Smooth muscle cell (in vitro differentiated cells): Measurements from ENCODE around the gene UBE2E2. TPM values are rescaled to one million over a fixed set of nuclear protein-coding genes. Genes with fewer than 3 reads are reported as not detected.

Experiments used
- DNase-seq: peaks from one replicate; lab custom pipeline; 2025; ENCODE audit not compliant: unreplicated experiment; lab: John Stamatoyannopoulos, UW
- H2AFZ ChIP-seq: fragments of 200-600 bp; sonication (generic); 2 replicates; pipeline ENCODE4 v1.6.0; 2016; ENCODE audit warnings: antibody characterized with exemption, low read depth, mild to moderate bottlenecking
- H3F3A ChIP-seq: fragments of 200-600 bp; sonication (generic); 2 replicates; pipeline ENCODE4 v1.6.0; 2017; ENCODE audit warnings: antibody characterized with exemption, low read depth
- H3K27ac ChIP-seq: fragments of 200-600 bp; sonication (generic); 2 replicates; pipeline ENCODE4 v1.5.1; 2016; ENCODE audit warnings: low read depth, mild to moderate bottlenecking
- H3K27me3 ChIP-seq: fragments of 200-600 bp; sonication (generic); 2 replicates; pipeline ENCODE4 v1.6.1; 2016; ENCODE audit warnings: low read depth, mild to moderate bottlenecking
- H3K36me3 ChIP-seq: fragments of 200-600 bp; sonication (generic); 2 replicates; pipeline ENCODE4 v1.5.1; 2016; ENCODE audit warnings: low read depth
- H3K4me1 ChIP-seq: fragments of 200-600 bp; sonication (generic); 2 replicates; pipeline ENCODE4 v1.5.1; 2016; ENCODE audit warnings: low read depth
- H3K4me2 ChIP-seq: fragments of 200-600 bp; sonication (generic); 2 replicates; pipeline ENCODE4 v1.6.0; 2016; ENCODE audit warnings: mild to moderate bottlenecking
- H3K4me3 ChIP-seq: fragments of 200-600 bp; sonication (generic); 2 replicates; pipeline ENCODE4 v1.5.1; 2016; ENCODE audit warnings: mild to moderate bottlenecking
- H3K79me2 ChIP-seq: fragments of 200-600 bp; sonication (generic); 2 replicates; pipeline ENCODE4 v1.6.0; 2016; ENCODE audit warnings: low read depth, mild to moderate bottlenecking
- H3K9ac ChIP-seq: fragments of 200-600 bp; sonication (generic); 2 replicates; pipeline ENCODE4 v1.6.0; 2016; ENCODE audit warnings: low read depth
- H3K9me3 ChIP-seq: fragments of 200-600 bp; sonication (generic); replicated peaks from 2 replicates; pipeline ENCODE4 v1.5.1; 2016; ENCODE audit warnings: low read depth
- H4K20me1 ChIP-seq: fragments of 200-600 bp; sonication (generic); 2 replicates; pipeline ENCODE4 v1.6.0; 2016; ENCODE audit warnings: low read depth
- CTCF ChIP-seq: fragments of 200-600 bp; sonication (generic); IDR thresholded peaks from 2 replicates; pipeline ENCODE4 v1.5.1; 2017; ENCODE audit warnings: borderline replicate concordance, mild to moderate bottlenecking, antibody characterized with exemption; ENCODE audit not compliant: insufficient read depth, poor library complexity, severe bottlenecking
- WGBS: methylation state at CpG from one replicate; pipeline ENCODE4 v1.1.7; 2016; ENCODE audit warnings: low lambda C conversion rate; 5-methylcytosine and 5-hydroxymethylcytosine counted together
- polyA plus RNA-seq: library from polyadenylated mRNA; unstranded; fragments of >200 nt; fragmentation: Nextera tagmentation; extraction: Ambion mirVana; gene quantifications from 2 replicates; pipeline ENCODE4 v1.2.1, GENCODE V29; 2016
- total RNA-seq: library from RNA; depleted of rRNA; stranded (reverse); fragments of >200 nt; gene quantifications from 2 replicates; pipeline ENCODE4 v1.2.3, GENCODE V29; 2014

Gene UBE2E2
- total and polyA plus RNA-seq, 2 experiments from 2014 or later, result 65.9 to 121 TPM

GRCh38 chr3:23232016-23232415 lies 28.9 kb downstream of the UBE2E2 start:
- Histone ChIP-seq H3K9ac (no peak overlapping the region), H3K4me3 (no peak overlapping the region), H3K36me3 (no peaks in the 10 kb centered on the region), H3K4me2 (no peak overlapping the region), H3K27ac (no peak overlapping the region), H3F3A (no peaks in the 10 kb centered on the region), H3K27me3 (no peaks in the 10 kb centered on the region), H2AFZ (no peak overlapping the region), H3K9me3 (no peaks in the 10 kb centered on the region), H3K4me1 (no peaks in the 10 kb centered on the region), H4K20me1 (peaks cover 99% of the 10 kb centered on the region), H3K79me2 (peaks cover 74% of the 10 kb centered on the region)
- no peak for DNase-seq
- no peak for TF ChIP-seq CTCF
- 95% methylated on average over 3 of the region's 3 CpGs for WGBS

GRCh38 chr3:23232854-23233253 lies 29.7 kb downstream of the UBE2E2 start:
- no peak overlapping the region for H3K4me2 ChIP-seq
- no peaks in the 10 kb centered on the region for H3K36me3 ChIP-seq
- peaks cover 71% of the 10 kb centered on the region for H3K79me2 ChIP-seq
- H3K4me1 ChIP-seq, result no peaks in the 10 kb centered on the region
- H3K4me3 ChIP-seq, result no peak overlapping the region
- no peak overlapping the region for H2AFZ ChIP-seq
- peaks cover 98% of the 10 kb centered on the region for H4K20me1 ChIP-seq
- TF ChIP-seq CTCF, result no peak
- no peaks in the 10 kb centered on the region for H3K27me3 ChIP-seq
- no peak overlapping the region for H3K27ac ChIP-seq
- H3K9ac ChIP-seq, result no peak overlapping the region
- no peaks in the 10 kb centered on the region for H3F3A ChIP-seq
- WGBS, result 86% methylated on average over 1 of the region's 1 CpG
- DNase-seq, result no peak
- H3K9me3 ChIP-seq, result no peaks in the 10 kb centered on the region

GRCh38 chr3:23235264-23235663 lies 32.1 kb downstream of the UBE2E2 start:
- Histone ChIP-seq H3K4me3 (no peak overlapping the region), H3K27ac (no peak overlapping the region), H3K9me3 (no peaks in the 10 kb centered on the region), H3F3A (no peaks in the 10 kb centered on the region), H4K20me1 (peaks cover 98% of the 10 kb centered on the region), H3K36me3 (no peaks in the 10 kb centered on the region), H3K4me1 (no peaks in the 10 kb centered on the region), H3K27me3 (no peaks in the 10 kb centered on the region), H2AFZ (no peak overlapping the region), H3K79me2 (peaks cover 66% of the 10 kb centered on the region), H3K9ac (no peak overlapping the region), H3K4me2 (no peak overlapping the region)
- DNase-seq, result no peak
- TF ChIP-seq CTCF, result no peak
- 95% methylated on average over 1 of the region's 1 CpG for WGBS

- WGBS, result 90% methylated on average over 6 of the region's 6 CpGs
- Histone ChIP-seq H3K4me1 (no peaks in the 10 kb centered on the region), H3K27ac (no peak overlapping the region), H3K9ac (no peak overlapping the region), H3F3A (no peaks in the 10 kb centered on the region), H2AFZ (no peak overlapping the region), H3K36me3 (no peaks in the 10 kb centered on the region), H3K79me2 (peaks cover 70% of the 10 kb centered on the region), H4K20me1 (peaks cover 99% of the 10 kb centered on the region), H3K27me3 (no peaks in the 10 kb centered on the region), H3K4me2 (no peak overlapping the region), H3K9me3 (no peaks in the 10 kb centered on the region), H3K4me3 (no peak overlapping the region)
- DNase-seq, result no peak
- no peak for TF ChIP-seq CTCF
Measured at GRCh38 chr3:23236890-23237289, 33.8 kb downstream of the UBE2E2 start.
